Liver (tissue), 3 donors: Measurements from ENCODE around the gene LAGE3.

ENCODE experiments used
- CTCF ChIP-seq: fragments of 150-350 bp; IDR thresholded peaks from 2 replicates; pipeline ENCODE4 v1.5.1; 2017; ENCODE audit warnings: improper control_type of control experiment, low read depth, low read length; ENCODE audit not compliant: missing input control
- GABPA ChIP-seq, 2 donors: IDR thresholded peaks in 1 of 2; conservative IDR thresholded peaks in 1 of 2; 2 replicates each; pipeline ENCODE4 v1.6.1; 2016; ENCODE audit warnings: antibody characterized with exemption in 2 of 2, mild to moderate bottlenecking in 1 of 2, moderate library complexity in 1 of 2
- HNF4G ChIP-seq: IDR thresholded peaks from 2 replicates; pipeline ENCODE4 v1.6.1; 2016; ENCODE audit warnings: antibody characterized with exemption
- RXRA ChIP-seq, 2 donors: IDR thresholded peaks; 2 replicates each; pipeline ENCODE4 v1.6.1; 2017 to 2018; ENCODE audit warnings: antibody characterized with exemption in 2 of 2, mild to moderate bottlenecking in 1 of 2
- TAF1 ChIP-seq: conservative IDR thresholded peaks from 2 replicates; pipeline ENCODE4 v1.6.1; 2016; ENCODE audit warnings: antibody characterized with exemption, mild to moderate bottlenecking
- ZBTB33 ChIP-seq: IDR thresholded peaks from 2 replicates; pipeline ENCODE4 v1.6.1; 2016; ENCODE audit warnings: antibody characterized with exemption
- TF ChIP-seq, protein P1 (sequence below): IDR thresholded peaks from 2 replicates; pipeline ENCODE4 v1.6.1; 2016; ENCODE audit warnings: antibody characterized with exemption
- TF ChIP-seq, protein P2 (sequence below): IDR thresholded peaks from 2 replicates; pipeline ENCODE4 v1.6.1; 2016; ENCODE audit warnings: antibody characterized with exemption
- donor health status: healthy.
- donor health status: healthy.

GRCh38 chrX:154470434-154470833, 8.6 kb downstream of the LAGE3 start:
- TF ChIP-seq RXRA (IDR thresholded peaks at IDR 0.05) (no peak), CTCF (no peak), ZBTB33 (no peak), HNF4G (no peak), GABPA (IDR thresholded peaks at IDR 0.05 in 1 of 2, conservative IDR thresholded peaks at IDR 0.05 in 1 of 2) (no peak), TAF1 (no peak)
- TF ChIP-seq, protein P1, sequence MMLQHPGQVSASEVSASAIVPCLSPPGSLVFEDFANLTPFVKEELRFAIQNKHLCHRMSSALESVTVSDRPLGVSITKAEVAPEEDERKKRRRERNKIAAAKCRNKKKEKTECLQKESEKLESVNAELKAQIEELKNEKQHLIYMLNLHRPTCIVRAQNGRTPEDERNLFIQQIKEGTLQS, result no peak
- TF ChIP-seq, protein P2, sequence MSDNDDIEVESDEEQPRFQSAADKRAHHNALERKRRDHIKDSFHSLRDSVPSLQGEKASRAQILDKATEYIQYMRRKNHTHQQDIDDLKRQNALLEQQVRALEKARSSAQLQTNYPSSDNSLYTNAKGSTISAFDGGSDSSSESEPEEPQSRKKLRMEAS, result no peak
